HCT116 (cell line): Measurements from ENCODE around the gene OPTN. TPM values are rescaled to one million over a fixed set of nuclear protein-coding genes. Genes with fewer than 3 reads are reported as not detected.

Source experiments
- ATAC-seq: fragments of 200-7000 bp; cut with Tn5 transposase; 2 replicates; pipeline ENCODE4 v1.9.1; 2020; ENCODE audit warnings: mild to moderate bottlenecking, moderate library complexity
- BruUV-seq: library from RNA; stranded (reverse); fragments of 400-500 nt; replicated peaks from 2 replicates; lab custom pipeline; 2021; lab: Mats Ljungman, UMichigan
- CTCF ChIA-PET: fragments of 300-600 bp; sonication (Branson Sonifier 250); formaldehyde crosslinking; loops from one replicate; lab custom pipeline; 2021; ENCODE audit warnings: antibody characterized with exemption; lab: Charles Lee
- POLR2A ChIA-PET: fragments of 300-600, 350-600 bp; sonication (Branson Sonifier 250); formaldehyde crosslinking; loops from one replicate; lab custom pipeline; 2021; ENCODE audit warnings: antibody characterized with exemption; lab: Charles Lee
- RAD21 ChIA-PET, 2 experiments: fragments of 300-600 bp; sonication (Branson Sonifier 250); formaldehyde crosslinking; loops; one replicate each; lab custom pipeline; 2023; ENCODE audit warnings: low total read pairs in 2 of 2; ENCODE audit not compliant: uncharacterized antibody in 2 of 2, unreplicated experiment in 2 of 2, low non-redundant PET in 1 of 2; lab: Charles Lee
- DNase-seq: peaks from one replicate; pipeline ENCODE4 v3.0.0-alpha.2; 2010; ENCODE audit warnings: low read depth, low spot score
- H2AFZ ChIP-seq: fragments of 200-600 bp; shearing (Covaris generic), sonication (generic); 2 replicates; pipeline ENCODE4 v1.6.1; 2017; ENCODE audit warnings: low read depth, mixed run types, mixed read lengths, antibody characterized with exemption, low read length; ENCODE audit not compliant: poor library complexity, severe bottlenecking
- H3K27ac ChIP-seq: 2 replicates; pipeline ENCODE4 v1.5.1; 2012; ENCODE audit warnings: low read depth, low read length
- H3K27me3 ChIP-seq: fragments of 200-600 bp; sonication (generic); 2 replicates; pipeline ENCODE4 v1.6.1; 2016; ENCODE audit warnings: mixed run types, low read length, mixed read lengths; ENCODE audit not compliant: insufficient read depth
- H3K36me3 ChIP-seq, 2 experiments: fragments of 200-500 bp in 1 of 2; fragments of 200-600 bp in 1 of 2; sonication (Bioruptor generic) in 1 of 2; sonication (generic) in 1 of 2; 2 replicates each; pipeline versions ENCODE4 v1.5.1 to v1.6.1; 2014 to 2016; ENCODE audit warnings: low read length in 2 of 2, inconsistent platforms in 1 of 2, mixed read lengths in 1 of 2, mixed run types in 1 of 2; ENCODE audit not compliant: insufficient read depth in 2 of 2, control insufficient read depth in 1 of 2
- H3K4me1 ChIP-seq, 2 experiments: fragments of 200-600 bp in 1 of 2; sonication (generic) in 1 of 2; 2 replicates each; pipeline versions ENCODE4 v1.5.1 to v1.6.1; 2012 to 2017; ENCODE audit warnings: low read length in 2 of 2, inconsistent platforms in 1 of 2, mild to moderate bottlenecking in 1 of 2, mixed read lengths in 1 of 2, mixed run types in 1 of 2, moderate library complexity in 1 of 2; ENCODE audit not compliant: insufficient read depth in 2 of 2, control insufficient read depth in 1 of 2
- H3K4me2 ChIP-seq: fragments of 200-600 bp; sonication (generic); 2 replicates; pipeline ENCODE4 v1.6.1; 2017; ENCODE audit warnings: mixed run types, low read length, mixed read lengths
- H3K4me3 ChIP-seq, 2 experiments: fragments of 200-600 bp in 1 of 2; sonication (generic) in 1 of 2; replicated peaks in 1 of 2; 2 replicates each; pipeline ENCODE4 v1.5.1; 2011 to 2016; ENCODE audit warnings: low read length in 2 of 2, control low read depth in 1 of 2, low read depth in 1 of 2, mild to moderate bottlenecking in 1 of 2, mixed read lengths in 1 of 2, mixed run types in 1 of 2
- H3K79me2 ChIP-seq: fragments of 200-600 bp; sonication (generic); 2 replicates; pipeline ENCODE4 v1.6.1; 2017; ENCODE audit warnings: mild to moderate bottlenecking, mixed run types, low read length, moderate library complexity, mixed read lengths; ENCODE audit not compliant: insufficient read depth
- H3K9ac ChIP-seq: fragments of 200-600 bp; sonication (generic); 2 replicates; pipeline ENCODE4 v1.6.1; 2016; ENCODE audit warnings: low read length, mixed read lengths
- H3K9me2 ChIP-seq: fragments of 200-600 bp; sonication (generic), shearing (Covaris generic); 2 replicates; pipeline ENCODE4 v1.6.1; 2017; ENCODE audit warnings: mixed run types, mild to moderate bottlenecking, moderate library complexity; ENCODE audit not compliant: insufficient read depth
- H3K9me3 ChIP-seq, 2 experiments: fragments of 200-500 bp in 1 of 2; fragments of 200-600 bp in 1 of 2; sonication (Bioruptor generic) in 1 of 2; sonication (generic) in 1 of 2; 2 replicates each; pipeline ENCODE4 v1.6.1; 2014 to 2017; ENCODE audit warnings: low read length in 2 of 2, mixed read lengths in 2 of 2, inconsistent platforms in 1 of 2, low read depth in 1 of 2, mild to moderate bottlenecking in 1 of 2, mixed run types in 1 of 2, moderate library complexity in 1 of 2; ENCODE audit not compliant: control insufficient read depth in 1 of 2, insufficient read depth in 1 of 2
- H4K20me1 ChIP-seq: fragments of 200-600 bp; sonication (generic), shearing (Covaris generic); 2 replicates; pipeline ENCODE4 v1.6.1; 2017; ENCODE audit warnings: mixed run types, mild to moderate bottlenecking, moderate library complexity; ENCODE audit not compliant: insufficient read depth
- EGR1 ChIP-seq: IDR thresholded peaks from 2 replicates; pipeline ENCODE4 v1.6.1; 2012; ENCODE audit warnings: low read depth
- ELF1 ChIP-seq: IDR thresholded peaks from 2 replicates; pipeline ENCODE4 v1.6.1; 2012; ENCODE audit warnings: low read depth, borderline replicate concordance
- EZH2phosphoT487 ChIP-seq: fragments of 200-600 bp; IDR thresholded peaks from 2 replicates; pipeline ENCODE4 v1.6.1; 2018; ENCODE audit warnings: antibody characterized with exemption, borderline replicate concordance
- FOSL1 ChIP-seq: IDR thresholded peaks from 2 replicates; pipeline ENCODE4 v1.6.1; 2012; ENCODE audit warnings: low read depth
- JUND ChIP-seq: IDR thresholded peaks from 2 replicates; pipeline ENCODE4 v1.6.1; 2012
- POLR2A ChIP-seq: IDR thresholded peaks from 2 replicates; pipeline ENCODE4 v1.7.0; 2011; ENCODE audit warnings: borderline replicate concordance; ENCODE audit not compliant: insufficient read depth, insufficient read length; ENCODE audit errors: extremely low read depth
- RAD21 ChIP-seq: IDR thresholded peaks from 2 replicates; pipeline ENCODE4 v1.6.1; 2012; ENCODE audit warnings: low read depth, mild to moderate bottlenecking
- SIN3A ChIP-seq: IDR thresholded peaks from 2 replicates; pipeline ENCODE4 v1.6.1; 2012; ENCODE audit warnings: low read depth
- SP1 ChIP-seq: IDR thresholded peaks from 2 replicates; pipeline ENCODE4 v1.6.1; 2012; ENCODE audit warnings: low read depth
- SRF ChIP-seq: IDR thresholded peaks from 2 replicates; pipeline ENCODE4 v1.6.1; 2012; ENCODE audit warnings: low read depth
- YY1 ChIP-seq: IDR thresholded peaks from 2 replicates; pipeline ENCODE4 v1.6.1; 2011; ENCODE audit warnings: low read length, low read depth, moderate library complexity, mild to moderate bottlenecking; ENCODE audit not compliant: insufficient replicate concordance; ENCODE audit errors: extremely low read depth
- ZFX ChIP-seq: fragments of 450-650 bp; IDR thresholded peaks from 2 replicates; pipeline ENCODE4 v1.6.1; 2017
- intact Hi-C: fragments of 100-400 bp; cut with micrococcal nuclease; formaldehyde crosslinking; loops from 2 replicates; pipeline ENCODE4 v1.10.0; 2022
- total RNA-seq: library from RNA; stranded (reverse); gene quantifications from one replicate; pipeline ENCODE4 v1.2.1, GENCODE V29; 2021; ENCODE audit not compliant: unreplicated experiment
- TF ChIP-seq, protein P1 (sequence below), 3 experiments: fragments of 200-600 bp in 1 of 3; sonication (generic) in 1 of 3; IDR thresholded peaks in 2 of 3; conservative IDR thresholded peaks in 1 of 3; 2 replicates each; pipeline ENCODE4 v1.5.1; 2012 to 2017; ENCODE audit warnings: low read depth in 2 of 3, low read length in 2 of 3, antibody characterized with exemption in 1 of 3, borderline replicate concordance in 1 of 3, control low read depth in 1 of 3, mild to moderate bottlenecking in 1 of 3, mixed read lengths in 1 of 3, mixed run types in 1 of 3, moderate library complexity in 1 of 3; ENCODE audit not compliant: insufficient read depth in 1 of 3
- TF ChIP-seq, protein P2 (sequence below): IDR thresholded peaks from 2 replicates; pipeline ENCODE4 v1.6.1; 2012
- TF ChIP-seq, protein P3 (sequence below): IDR thresholded peaks from 2 replicates; pipeline ENCODE4 v1.6.1; 2011; ENCODE audit warnings: mild to moderate bottlenecking, low read length, moderate library complexity; ENCODE audit not compliant: insufficient replicate concordance; ENCODE audit errors: extremely low read depth
- TF ChIP-seq, protein P4 (sequence below): IDR thresholded peaks from 2 replicates; pipeline ENCODE4 v1.6.1; 2012; ENCODE audit warnings: low read depth

The OPTN gene
- total RNA-seq, 1 experiment from 2014 or later: 17.0 TPM

DNA sequence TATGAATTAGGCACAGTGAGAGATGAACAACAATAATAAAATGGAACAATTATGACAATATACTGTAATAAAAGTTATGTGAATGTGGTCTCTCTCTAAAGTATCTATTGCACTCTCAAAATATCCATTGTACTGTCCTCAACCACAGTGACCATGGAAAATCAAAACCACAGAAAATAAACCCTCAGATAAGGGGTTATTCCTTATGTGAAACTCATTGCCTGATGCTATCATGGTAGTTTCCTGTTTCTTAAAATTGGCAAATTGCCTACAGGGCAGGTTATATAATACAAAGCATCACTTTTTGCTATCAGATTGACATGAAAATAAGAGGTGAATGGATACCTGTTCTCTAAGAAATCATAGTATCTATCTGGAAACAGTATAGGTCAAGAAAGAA, 65.2 kb downstream of the OPTN start:
- Histone ChIP-seq H3K4me3 (no peak overlapping the region), H3K4me1 (peaks cover 0 to 15% of the 10 kb centered on the region in 2 experiments; a peak in 3 of 4 replicates), H4K20me1 (no peaks in the 10 kb centered on the region), H3K9ac (no peak overlapping the region), H3K27ac (no peak overlapping the region), H3K9me3 (no peaks in the 10 kb centered on the region), H3K36me3 (peaks cover 3 to 32% of the 10 kb centered on the region in 2 experiments; a peak in 3 of 4 replicates), H3K9me2 (no peaks in the 10 kb centered on the region), H2AFZ (no peak overlapping the region), H3K4me2 (no peak overlapping the region)
- ChIA-PET RAD21 (no interaction called here), POLR2A (no interaction called here)
- intact Hi-C loops: no loop called here
- TF ChIP-seq SRF (no peak), JUND (no peak), FOSL1 (no peak), ELF1 (no peak), SIN3A (no peak), ZFX (no peak), EZH2phosphoT487 (no peak), POLR2A (no peak), EGR1 (no peak), YY1 (no peak), SP1 (no peak), RAD21 (no peak)
- TF ChIP-seq, protein P1, sequence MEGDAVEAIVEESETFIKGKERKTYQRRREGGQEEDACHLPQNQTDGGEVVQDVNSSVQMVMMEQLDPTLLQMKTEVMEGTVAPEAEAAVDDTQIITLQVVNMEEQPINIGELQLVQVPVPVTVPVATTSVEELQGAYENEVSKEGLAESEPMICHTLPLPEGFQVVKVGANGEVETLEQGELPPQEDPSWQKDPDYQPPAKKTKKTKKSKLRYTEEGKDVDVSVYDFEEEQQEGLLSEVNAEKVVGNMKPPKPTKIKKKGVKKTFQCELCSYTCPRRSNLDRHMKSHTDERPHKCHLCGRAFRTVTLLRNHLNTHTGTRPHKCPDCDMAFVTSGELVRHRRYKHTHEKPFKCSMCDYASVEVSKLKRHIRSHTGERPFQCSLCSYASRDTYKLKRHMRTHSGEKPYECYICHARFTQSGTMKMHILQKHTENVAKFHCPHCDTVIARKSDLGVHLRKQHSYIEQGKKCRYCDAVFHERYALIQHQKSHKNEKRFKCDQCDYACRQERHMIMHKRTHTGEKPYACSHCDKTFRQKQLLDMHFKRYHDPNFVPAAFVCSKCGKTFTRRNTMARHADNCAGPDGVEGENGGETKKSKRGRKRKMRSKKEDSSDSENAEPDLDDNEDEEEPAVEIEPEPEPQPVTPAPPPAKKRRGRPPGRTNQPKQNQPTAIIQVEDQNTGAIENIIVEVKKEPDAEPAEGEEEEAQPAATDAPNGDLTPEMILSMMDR (IDR thresholded peaks at IDR 0.05 in 2 of 3, conservative IDR thresholded peaks at IDR 0.05 in 1 of 3; ENCODE audit: borderline replicate concordance in 1 of 3, insufficient read depth in 1 of 3, low read depth in 2 of 3, low read length in 2 of 3): no peak
- TF ChIP-seq, protein P2, sequence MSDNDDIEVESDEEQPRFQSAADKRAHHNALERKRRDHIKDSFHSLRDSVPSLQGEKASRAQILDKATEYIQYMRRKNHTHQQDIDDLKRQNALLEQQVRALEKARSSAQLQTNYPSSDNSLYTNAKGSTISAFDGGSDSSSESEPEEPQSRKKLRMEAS: no peak
- TF ChIP-seq, protein P3, sequence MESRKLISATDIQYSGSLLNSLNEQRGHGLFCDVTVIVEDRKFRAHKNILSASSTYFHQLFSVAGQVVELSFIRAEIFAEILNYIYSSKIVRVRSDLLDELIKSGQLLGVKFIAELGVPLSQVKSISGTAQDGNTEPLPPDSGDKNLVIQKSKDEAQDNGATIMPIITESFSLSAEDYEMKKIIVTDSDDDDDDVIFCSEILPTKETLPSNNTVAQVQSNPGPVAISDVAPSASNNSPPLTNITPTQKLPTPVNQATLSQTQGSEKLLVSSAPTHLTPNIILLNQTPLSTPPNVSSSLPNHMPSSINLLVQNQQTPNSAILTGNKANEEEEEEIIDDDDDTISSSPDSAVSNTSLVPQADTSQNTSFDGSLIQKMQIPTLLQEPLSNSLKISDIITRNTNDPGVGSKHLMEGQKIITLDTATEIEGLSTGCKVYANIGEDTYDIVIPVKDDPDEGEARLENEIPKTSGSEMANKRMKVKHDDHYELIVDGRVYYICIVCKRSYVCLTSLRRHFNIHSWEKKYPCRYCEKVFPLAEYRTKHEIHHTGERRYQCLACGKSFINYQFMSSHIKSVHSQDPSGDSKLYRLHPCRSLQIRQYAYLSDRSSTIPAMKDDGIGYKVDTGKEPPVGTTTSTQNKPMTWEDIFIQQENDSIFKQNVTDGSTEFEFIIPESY: no peak
- TF ChIP-seq, protein P4, sequence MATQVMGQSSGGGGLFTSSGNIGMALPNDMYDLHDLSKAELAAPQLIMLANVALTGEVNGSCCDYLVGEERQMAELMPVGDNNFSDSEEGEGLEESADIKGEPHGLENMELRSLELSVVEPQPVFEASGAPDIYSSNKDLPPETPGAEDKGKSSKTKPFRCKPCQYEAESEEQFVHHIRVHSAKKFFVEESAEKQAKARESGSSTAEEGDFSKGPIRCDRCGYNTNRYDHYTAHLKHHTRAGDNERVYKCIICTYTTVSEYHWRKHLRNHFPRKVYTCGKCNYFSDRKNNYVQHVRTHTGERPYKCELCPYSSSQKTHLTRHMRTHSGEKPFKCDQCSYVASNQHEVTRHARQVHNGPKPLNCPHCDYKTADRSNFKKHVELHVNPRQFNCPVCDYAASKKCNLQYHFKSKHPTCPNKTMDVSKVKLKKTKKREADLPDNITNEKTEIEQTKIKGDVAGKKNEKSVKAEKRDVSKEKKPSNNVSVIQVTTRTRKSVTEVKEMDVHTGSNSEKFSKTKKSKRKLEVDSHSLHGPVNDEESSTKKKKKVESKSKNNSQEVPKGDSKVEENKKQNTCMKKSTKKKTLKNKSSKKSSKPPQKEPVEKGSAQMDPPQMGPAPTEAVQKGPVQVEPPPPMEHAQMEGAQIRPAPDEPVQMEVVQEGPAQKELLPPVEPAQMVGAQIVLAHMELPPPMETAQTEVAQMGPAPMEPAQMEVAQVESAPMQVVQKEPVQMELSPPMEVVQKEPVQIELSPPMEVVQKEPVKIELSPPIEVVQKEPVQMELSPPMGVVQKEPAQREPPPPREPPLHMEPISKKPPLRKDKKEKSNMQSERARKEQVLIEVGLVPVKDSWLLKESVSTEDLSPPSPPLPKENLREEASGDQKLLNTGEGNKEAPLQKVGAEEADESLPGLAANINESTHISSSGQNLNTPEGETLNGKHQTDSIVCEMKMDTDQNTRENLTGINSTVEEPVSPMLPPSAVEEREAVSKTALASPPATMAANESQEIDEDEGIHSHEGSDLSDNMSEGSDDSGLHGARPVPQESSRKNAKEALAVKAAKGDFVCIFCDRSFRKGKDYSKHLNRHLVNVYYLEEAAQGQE: no peak
- TF ChIP-seq, all 23 proteins: peak for 0
- Histone ChIP-seq H3K79me2 (peaks cover 85% of the 10 kb centered on the region), H3K27me3 (no peaks in the 10 kb centered on the region)
- no peak for DNase-seq
- ATAC-seq: no peak
- CTCF ChIA-PET: no interaction called here
- BruUV-seq: no TSS peak
